Esophagus muscularis mucosa (tissue), 4 donors: ENCODE measurements around the gene LRP6.

ENCODE experiments used
- EP300 ChIP-seq: sonication (generic); formaldehyde crosslinking; IDR thresholded peaks from one replicate; pipeline ENCODE4 v1.6.1; 2017; ENCODE audit warnings: antibody characterized with exemption
- POLR2AphosphoS5 ChIP-seq, 2 donors: sonication (generic); formaldehyde crosslinking; IDR thresholded peaks; one replicate each; pipeline ENCODE4 v1.6.1; 2017; ENCODE audit warnings: antibody characterized with exemption in 2 of 2
- TF ChIP-seq, protein P1 (sequence below), 3 experiments: fragments of 200-600 bp in 2 of 3; fragments of 450-650 bp in 1 of 3; sonication (generic) in 2 of 3; IDR thresholded peaks; one replicate each; pipeline ENCODE4 v1.5.1; 2017 to 2019; ENCODE audit warnings: antibody characterized with exemption in 3 of 3, mild to moderate bottlenecking in 2 of 3, moderate library complexity in 1 of 3

DNA sequence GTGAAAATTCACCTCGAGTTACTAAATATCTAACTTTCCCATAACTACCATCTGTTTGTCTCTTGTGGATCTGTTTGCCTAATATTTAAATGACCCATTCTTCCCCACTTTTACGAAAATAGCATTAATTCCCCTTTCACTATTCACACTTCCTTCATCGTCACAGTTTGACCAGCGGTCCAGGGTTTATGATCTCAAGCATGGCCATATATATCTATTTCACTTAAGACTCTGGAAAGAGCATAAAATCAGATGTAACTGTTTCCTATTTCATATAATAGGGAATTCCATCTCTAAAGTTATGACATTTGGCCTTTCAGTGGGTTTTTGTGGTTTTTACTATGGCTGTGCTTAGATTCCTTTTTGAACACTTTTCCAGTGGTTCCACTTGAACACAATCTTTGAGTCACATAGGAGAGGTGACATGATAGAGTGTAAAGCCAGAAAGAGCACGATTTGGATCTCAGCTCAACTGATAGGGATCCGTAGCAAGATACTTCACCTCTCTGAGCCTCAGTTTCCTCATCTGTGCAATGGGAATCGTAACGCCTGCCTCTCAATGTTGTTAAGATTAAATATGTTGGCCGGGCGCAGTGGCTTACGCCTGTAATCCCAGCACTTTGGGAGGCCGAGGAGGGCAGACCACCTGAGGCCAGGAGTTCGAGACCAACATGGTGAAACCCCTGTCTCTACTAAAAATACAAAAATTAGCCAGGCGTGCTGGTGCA is 196.9 kb downstream of the LRP6 start:
- TF ChIP-seq, protein P1, sequence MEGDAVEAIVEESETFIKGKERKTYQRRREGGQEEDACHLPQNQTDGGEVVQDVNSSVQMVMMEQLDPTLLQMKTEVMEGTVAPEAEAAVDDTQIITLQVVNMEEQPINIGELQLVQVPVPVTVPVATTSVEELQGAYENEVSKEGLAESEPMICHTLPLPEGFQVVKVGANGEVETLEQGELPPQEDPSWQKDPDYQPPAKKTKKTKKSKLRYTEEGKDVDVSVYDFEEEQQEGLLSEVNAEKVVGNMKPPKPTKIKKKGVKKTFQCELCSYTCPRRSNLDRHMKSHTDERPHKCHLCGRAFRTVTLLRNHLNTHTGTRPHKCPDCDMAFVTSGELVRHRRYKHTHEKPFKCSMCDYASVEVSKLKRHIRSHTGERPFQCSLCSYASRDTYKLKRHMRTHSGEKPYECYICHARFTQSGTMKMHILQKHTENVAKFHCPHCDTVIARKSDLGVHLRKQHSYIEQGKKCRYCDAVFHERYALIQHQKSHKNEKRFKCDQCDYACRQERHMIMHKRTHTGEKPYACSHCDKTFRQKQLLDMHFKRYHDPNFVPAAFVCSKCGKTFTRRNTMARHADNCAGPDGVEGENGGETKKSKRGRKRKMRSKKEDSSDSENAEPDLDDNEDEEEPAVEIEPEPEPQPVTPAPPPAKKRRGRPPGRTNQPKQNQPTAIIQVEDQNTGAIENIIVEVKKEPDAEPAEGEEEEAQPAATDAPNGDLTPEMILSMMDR (IDR thresholded peaks at IDR 0.05) = no peak
- no peak for TF ChIP-seq POLR2AphosphoS5 (IDR thresholded peaks at IDR 0.05)
- TF ChIP-seq EP300 = no peak
